T-helper 2 cell treated with Interferon-gamma antibody and Interleukin-4, amounts not matched to agents 5 μg/mL and 100 μg/mL, for 36 hours (primary cell): ENCODE measurements around the gene SLC25A42.
"Not testable (repeated sequence)": the region's sequence is repeated elsewhere in the genome, so short reads cannot be mapped to it uniquely, and the experiment has no call there.

Experiments used
- DNase-seq: peaks from one replicate; pipeline ENCODE4 v3.0.0; 2021; ENCODE audit warnings: low spot score
- H3K27ac Mint-ChIP-seq: one replicate; pipeline ENCODE4 v1.8.0; 2021; ENCODE audit warnings: mild to moderate bottlenecking, mixed read lengths
- H3K27me3 Mint-ChIP-seq: one replicate; pipeline ENCODE4 v1.8.0; 2021; ENCODE audit warnings: low read depth, mixed read lengths
- H3K36me3 Mint-ChIP-seq: one replicate; pipeline ENCODE4 v1.8.0; 2021; ENCODE audit warnings: low read depth, mixed read lengths
- H3K4me1 Mint-ChIP-seq: one replicate; pipeline ENCODE4 v1.8.0; 2021; ENCODE audit warnings: low read depth, mixed read lengths
- H3K4me3 Mint-ChIP-seq: one replicate; pipeline ENCODE4 v1.8.0; 2022; ENCODE audit warnings: mild to moderate bottlenecking, moderate library complexity, mixed read lengths
- H3K9me3 Mint-ChIP-seq: one replicate; pipeline ENCODE4 v1.8.0; 2021; ENCODE audit warnings: mixed read lengths

The SLC25A42 gene

DNA sequence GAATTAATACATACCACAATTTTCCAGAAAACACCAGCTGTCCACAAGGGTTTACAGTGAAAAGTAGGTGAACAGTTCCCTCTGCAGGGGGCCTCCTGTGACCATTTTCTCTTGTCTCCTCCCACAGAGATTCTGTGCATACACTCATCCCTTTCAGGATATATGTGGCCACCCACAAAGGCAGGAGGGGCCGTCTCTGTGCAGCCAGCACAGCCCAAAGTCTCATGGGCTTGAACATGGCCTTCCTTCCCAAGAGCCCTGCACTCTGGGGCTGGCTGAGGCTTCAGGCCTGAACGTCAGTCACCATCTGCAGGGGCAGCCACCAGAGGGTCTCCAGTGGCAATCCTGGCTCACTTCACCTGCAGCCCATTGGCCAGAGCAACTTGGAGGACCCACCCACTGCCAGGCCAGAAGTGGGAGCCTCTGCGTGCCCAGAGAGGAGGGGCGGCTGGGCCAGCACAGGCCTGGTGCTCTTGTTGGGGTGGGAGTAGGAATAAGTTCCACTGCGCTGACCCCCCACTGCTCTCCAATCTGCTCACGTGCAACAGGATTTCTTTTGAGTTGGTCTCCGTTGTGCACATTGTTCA lies 49.3 kb downstream of the SLC25A42 start:
- no peaks in the 10 kb centered on the region for H3K36me3 Mint-ChIP-seq
- no peak for DNase-seq
- no peak overlapping the region for H3K27ac Mint-ChIP-seq
- H3K9me3 Mint-ChIP-seq: no peaks in the 10 kb centered on the region
- H3K4me1 Mint-ChIP-seq: no peaks in the 10 kb centered on the region
- H3K4me3 Mint-ChIP-seq: no peak overlapping the region
- H3K27me3 Mint-ChIP-seq: no peaks in the 10 kb centered on the region

- peaks cover 2% of the 10 kb centered on the region for H3K36me3 Mint-ChIP-seq
- H3K4me3 Mint-ChIP-seq: no peak overlapping the region
- no peaks in the 10 kb centered on the region for H3K9me3 Mint-ChIP-seq
- H3K27me3 Mint-ChIP-seq: no peaks in the 10 kb centered on the region
- no peaks in the 10 kb centered on the region for H3K4me1 Mint-ChIP-seq
- H3K27ac Mint-ChIP-seq: no peak overlapping the region
- DNase-seq: no peak
Measured at GRCh38 chr19:19115954-19116353, 52.2 kb downstream of the SLC25A42 start.

DNA sequence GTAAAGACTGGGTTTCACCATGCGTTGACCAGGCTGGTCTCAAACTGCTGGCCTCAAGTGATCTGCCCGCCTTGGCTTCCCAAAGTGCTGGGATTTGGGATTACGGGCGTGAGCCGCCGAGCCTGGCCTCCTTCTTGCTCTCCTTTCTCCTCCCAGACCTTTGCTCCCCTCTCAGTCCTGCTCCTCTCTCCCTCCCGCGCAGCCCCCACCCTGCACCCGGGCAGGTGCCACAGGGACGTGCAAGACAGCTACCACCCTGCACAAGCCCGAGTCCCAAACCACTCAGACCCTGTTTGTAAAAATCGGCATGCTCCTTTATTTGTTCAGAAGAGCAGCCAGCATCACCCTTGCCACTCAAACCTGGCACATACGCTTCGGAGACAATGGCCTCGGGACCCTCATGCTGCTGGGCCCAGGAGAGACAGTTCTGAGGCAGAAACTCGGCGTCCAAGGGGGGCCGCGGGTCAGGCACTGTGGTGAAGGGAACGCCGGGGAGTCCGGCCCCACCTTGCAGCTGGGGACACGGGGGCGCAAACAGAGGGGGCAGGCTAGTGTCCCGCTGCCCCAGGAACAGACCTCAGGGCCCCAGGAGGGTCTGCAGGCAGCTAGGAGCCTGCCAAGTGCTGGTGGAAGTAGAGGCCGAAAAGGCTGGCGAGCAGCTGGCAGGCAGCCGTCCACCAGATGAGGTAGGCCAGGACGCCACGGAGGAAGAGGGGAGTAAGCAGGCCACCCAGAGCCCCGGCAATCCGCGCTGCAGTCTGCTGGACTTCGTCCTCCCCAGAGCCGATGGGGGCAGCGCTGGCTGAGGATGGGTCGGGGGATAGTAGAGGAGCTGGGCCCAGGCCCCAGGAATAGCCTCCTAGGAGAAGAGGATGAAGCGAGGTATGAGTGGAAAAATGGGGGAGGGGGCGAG lies 55.8 kb downstream of the SLC25A42 start:
- peaks cover 12% of the 10 kb centered on the region for H3K36me3 Mint-ChIP-seq
- no peaks in the 10 kb centered on the region for H3K27me3 Mint-ChIP-seq
- H3K27ac Mint-ChIP-seq: no peak overlapping the region
- H3K4me1 Mint-ChIP-seq: no peaks in the 10 kb centered on the region
- no peak for DNase-seq
- H3K9me3 Mint-ChIP-seq: peaks cover 8% of the 10 kb centered on the region
- H3K4me3 Mint-ChIP-seq: no peak overlapping the region

DNA sequence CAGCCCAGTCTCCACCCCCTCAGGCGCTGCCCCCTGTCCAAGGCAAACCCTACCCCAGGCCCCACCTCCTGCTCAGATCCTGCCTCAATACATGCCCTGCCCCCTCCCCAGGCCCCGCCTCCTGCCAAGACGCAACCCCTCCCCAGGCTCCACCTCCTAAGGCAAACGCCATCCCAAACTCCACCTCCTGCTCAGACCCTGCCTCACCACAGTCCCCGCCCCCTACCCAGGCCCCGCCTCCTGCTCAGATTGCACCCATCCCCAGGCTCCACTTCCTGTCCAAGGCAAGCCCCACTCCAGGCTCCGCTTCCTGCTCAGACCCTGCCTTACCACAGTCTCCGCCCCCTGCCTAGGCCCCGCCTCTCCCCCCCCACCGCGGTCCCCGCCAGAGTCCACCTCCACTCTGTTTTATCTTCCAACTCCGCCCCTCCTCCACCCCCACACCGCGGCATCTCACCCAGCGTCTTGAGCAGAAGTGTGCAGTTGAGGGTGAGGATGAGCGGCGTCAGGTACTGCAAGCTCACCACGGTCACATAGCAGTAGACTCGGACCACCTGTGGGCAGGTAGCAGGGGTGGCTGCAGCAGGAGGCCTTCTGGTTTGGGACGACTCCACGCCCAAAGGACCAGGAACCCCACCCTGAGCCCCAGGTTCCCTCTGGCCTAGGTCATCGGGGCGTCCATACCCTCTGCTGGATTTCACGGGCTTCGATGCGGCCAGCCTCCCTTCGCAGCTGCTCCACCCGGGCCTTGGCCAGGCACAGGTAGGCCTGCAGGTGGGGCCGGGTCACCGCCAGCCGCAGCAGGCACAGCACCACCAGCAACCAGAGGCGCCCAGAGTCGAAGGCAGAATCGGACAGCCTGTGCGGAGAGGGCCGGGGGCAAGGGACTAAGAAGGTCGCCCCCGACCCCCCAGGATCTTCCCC lies 56.8 kb downstream of the SLC25A42 start:
- DNase-seq: no peak
- H3K4me3 Mint-ChIP-seq: no peak overlapping the region
- no peak overlapping the region for H3K27ac Mint-ChIP-seq
- peaks cover 8% of the 10 kb centered on the region for H3K9me3 Mint-ChIP-seq
- peaks cover 12% of the 10 kb centered on the region for H3K36me3 Mint-ChIP-seq
- no peaks in the 10 kb centered on the region for H3K27me3 Mint-ChIP-seq
- H3K4me1 Mint-ChIP-seq: no peaks in the 10 kb centered on the region

DNA sequence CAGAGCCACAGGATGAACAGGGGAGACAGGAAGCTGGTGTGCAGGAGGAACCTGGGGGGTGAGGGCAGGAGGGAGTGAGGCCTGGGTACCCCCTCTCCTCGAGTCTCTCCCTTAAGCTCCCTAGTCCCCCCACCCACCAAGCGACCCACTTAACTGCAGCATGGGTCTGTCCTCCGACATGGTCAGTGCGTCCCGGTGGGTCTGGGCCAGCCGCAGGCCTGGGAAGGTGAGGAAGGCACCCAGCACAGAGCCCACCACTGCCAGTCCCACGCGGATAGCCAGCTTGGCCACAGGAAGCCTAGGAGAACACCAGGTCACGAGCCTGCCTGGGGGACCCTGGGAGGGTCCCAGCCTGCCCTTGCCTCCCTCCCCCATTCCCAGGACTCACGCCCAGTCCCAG lies 57.6 kb downstream of the SLC25A42 start:
- Mint-ChIP-seq H3K36me3 (peaks cover 12% of the 10 kb centered on the region), H3K27me3 (no peaks in the 10 kb centered on the region)

GRCh38 chr19:19122902-19123301 lies 59.1 kb downstream of the SLC25A42 start:
- Mint-ChIP-seq H3K4me3 (no peak overlapping the region), H3K27ac (no peak overlapping the region), H3K27me3 (no peaks in the 10 kb centered on the region), H3K36me3 (peaks cover 13% of the 10 kb centered on the region), H3K9me3 (peaks cover 10% of the 10 kb centered on the region), H3K4me1 (no peaks in the 10 kb centered on the region)
- no peak for DNase-seq

More for the DNA sequence above, 57.6 kb downstream of the SLC25A42 start:
- H3K27ac Mint-ChIP-seq: no peak overlapping the region
- DNase-seq: no peak
- no peak overlapping the region for H3K4me3 Mint-ChIP-seq
- no peaks in the 10 kb centered on the region for H3K4me1 Mint-ChIP-seq
- peaks cover 8% of the 10 kb centered on the region for H3K9me3 Mint-ChIP-seq

DNA sequence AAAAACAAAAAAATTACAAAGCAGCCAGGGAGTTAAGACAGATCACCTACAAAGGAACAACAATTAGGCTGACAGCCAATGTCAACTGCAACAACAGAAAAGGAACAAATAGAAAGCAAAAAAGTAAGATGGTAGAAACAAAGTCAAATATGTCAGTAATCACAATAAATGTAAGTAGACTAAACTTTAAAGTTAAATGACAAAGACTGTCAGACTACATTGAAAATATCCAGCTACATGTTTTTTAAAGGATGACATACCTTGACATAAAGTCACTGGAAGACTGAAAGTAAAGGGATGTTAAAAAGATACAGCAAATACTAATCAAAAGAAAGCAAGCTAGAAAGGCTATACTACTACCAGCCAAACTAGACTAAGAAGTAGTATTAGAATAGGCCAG lies 59.6 kb downstream of the SLC25A42 start:
- DNase-seq: no peak
- Mint-ChIP-seq H3K4me1 (no peaks in the 10 kb centered on the region), H3K4me3 (no peak overlapping the region), H3K27me3 (no peaks in the 10 kb centered on the region), H3K27ac (no peak overlapping the region), H3K36me3 (peaks cover 14% of the 10 kb centered on the region), H3K9me3 (peaks cover 11% of the 10 kb centered on the region)

GRCh38 chr19:19126102-19126501 lies 62.3 kb downstream of the SLC25A42 start:
- Mint-ChIP-seq H3K4me3 (no peak overlapping the region), H3K27me3 (no peaks in the 10 kb centered on the region), H3K9me3 (peaks cover 11% of the 10 kb centered on the region), H3K27ac (no peak overlapping the region), H3K36me3 (peaks cover 18% of the 10 kb centered on the region), H3K4me1 (no peaks in the 10 kb centered on the region)
- DNase-seq: no peak

- peaks cover 19% of the 10 kb centered on the region for H3K36me3 Mint-ChIP-seq
- no peak overlapping the region for H3K27ac Mint-ChIP-seq
- DNase-seq: no peak
- no peaks in the 10 kb centered on the region for H3K27me3 Mint-ChIP-seq
- H3K9me3 Mint-ChIP-seq: peaks cover 11% of the 10 kb centered on the region
- H3K4me3 Mint-ChIP-seq: no peak overlapping the region
- H3K4me1 Mint-ChIP-seq: peaks cover 4% of the 10 kb centered on the region
Measured at GRCh38 chr19:19131989-19132388, 68.2 kb downstream of the SLC25A42 start.

- Mint-ChIP-seq H3K27me3 (no peaks in the 10 kb centered on the region), H3K4me1 (peaks cover 9% of the 10 kb centered on the region), H3K4me3 (no peak overlapping the region)
Measured at GRCh38 chr19:19132912-19133311, 69.1 kb downstream of the SLC25A42 start.

GRCh38 chr19:19133985-19134384 lies 70.2 kb downstream of the SLC25A42 start:
- Mint-ChIP-seq H3K36me3 (peaks cover 14% of the 10 kb centered on the region), H3K4me3 (no peak overlapping the region), H3K9me3 (peaks cover 8% of the 10 kb centered on the region), H3K27me3 (no peaks in the 10 kb centered on the region), H3K4me1 (peaks cover 16% of the 10 kb centered on the region), H3K27ac (no peak overlapping the region)
- DNase-seq: no peak

More at GRCh38 chr19:19132912-19133311, 69.1 kb downstream of the SLC25A42 start:
- no peak for DNase-seq
- Mint-ChIP-seq H3K9me3 (peaks cover 9% of the 10 kb centered on the region), H3K36me3 (peaks cover 18% of the 10 kb centered on the region), H3K27ac (no peak overlapping the region)

- no peaks in the 10 kb centered on the region for H3K27me3 Mint-ChIP-seq
- H3K4me3 Mint-ChIP-seq: no peak overlapping the region
- DNase-seq: no peak
- H3K4me1 Mint-ChIP-seq: peaks cover 20% of the 10 kb centered on the region
- H3K9me3 Mint-ChIP-seq: peaks cover 8% of the 10 kb centered on the region
- peaks cover 14% of the 10 kb centered on the region for H3K36me3 Mint-ChIP-seq
- no peak overlapping the region for H3K27ac Mint-ChIP-seq
Measured at GRCh38 chr19:19134687-19135158, 70.9 kb downstream of the SLC25A42 start.

DNA sequence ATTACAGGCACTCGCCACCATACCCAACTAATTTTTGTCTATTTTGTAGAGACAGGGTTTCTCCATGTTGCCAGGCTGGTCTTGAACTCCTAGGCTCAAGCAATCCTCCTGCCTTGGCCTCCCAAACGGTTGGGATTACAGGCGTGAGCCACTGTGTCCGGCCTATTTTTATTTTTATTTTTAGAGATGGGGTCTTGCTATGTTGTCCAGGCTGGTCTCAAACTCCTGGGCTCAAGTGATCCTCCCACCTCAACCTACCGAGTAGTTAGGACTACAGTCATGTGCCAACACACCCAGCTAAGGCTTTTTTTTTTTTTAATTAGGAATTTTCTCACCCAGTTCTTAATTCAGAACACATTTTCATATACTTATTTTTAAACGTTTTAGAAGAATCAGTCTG lies 71.9 kb downstream of the SLC25A42 start:
- Mint-ChIP-seq H3K4me1 (peaks cover 20% of the 10 kb centered on the region), H3K36me3 (peaks cover 11% of the 10 kb centered on the region)
- not testable (repeated sequence) for DNase-seq, H3K9me3 Mint-ChIP-seq, H3K4me3 Mint-ChIP-seq, H3K27ac Mint-ChIP-seq, H3K27me3 Mint-ChIP-seq
